ENCODE data around the gene OR4Q3.
"Not testable (repeated sequence)": the region's sequence is repeated elsewhere in the genome, so short reads cannot be mapped to it uniquely, and the experiment has no call there.

The OR4Q3 gene

GRCh38 chr14:19743256-19743655, at the start of gene OR4Q3:
TSS of gene OR4Q3 (plus strand) at chr14:19743571.
- DNase-seq (ENCODE audit: low read depth in 2 of 2) = no peak

- no peak for DNase-seq (ENCODE audit: low read depth in 2 of 2)
Measured at GRCh38 chr14:19729359-19729758, 14.0 kb upstream of the OR4Q3 start.

GRCh38 chr14:19729763-19730162, 13.6 kb upstream of the OR4Q3 start:
- no peak for DNase-seq (ENCODE audit: low read depth in 2 of 2)

GRCh38 chr14:19733893-19734292, 9.5 kb upstream of the OR4Q3 start:
- not testable (repeated sequence) for DNase-seq (ENCODE audit: low read depth in 2 of 2)

GRCh38 chr14:19752316-19752715, 8.9 kb downstream of the OR4Q3 start:
- not testable (repeated sequence) for DNase-seq (ENCODE audit: low read depth in 2 of 2)

- no peak for DNase-seq (ENCODE audit: low read depth in 2 of 2)
Measured at GRCh38 chr14:19754172-19754571, 10.8 kb downstream of the OR4Q3 start.

- DNase-seq (ENCODE audit: low read depth in 2 of 2) = not testable (repeated sequence)
Measured at GRCh38 chr14:19771491-19771890, 28.1 kb downstream of the OR4Q3 start.

- DNase-seq (ENCODE audit: low read depth in 2 of 2) = no peak
Measured at GRCh38 chr14:19771895-19772430, 28.6 kb downstream of the OR4Q3 start.

GRCh38 chr14:19772454-19772853, 29.1 kb downstream of the OR4Q3 start:
- DNase-seq (ENCODE audit: low read depth in 2 of 2) = not testable (repeated sequence)

GRCh38 chr14:19773204-19773603, 29.8 kb downstream of the OR4Q3 start, which contains the start of gene OR4M1:
TSS of gene OR4M1 (plus strand) at chr14:19773504. CDS start at chr14:19780323, 6,819 bp downstream.
- DNase-seq (ENCODE audit: low read depth in 2 of 2) = not testable (repeated sequence)

- no peak for DNase-seq (ENCODE audit: low read depth in 2 of 2)
Measured at GRCh38 chr14:19775587-19775986, 32.2 kb downstream of the OR4Q3 start.

GRCh38 chr14:19785848-19786247, 42.5 kb downstream of the OR4Q3 start:
- DNase-seq (ENCODE audit: low read depth in 2 of 2) = not testable (repeated sequence)

- DNase-seq (ENCODE audit: low read depth in 2 of 2) = not testable (repeated sequence)
Measured at GRCh38 chr14:19787318-19787717, 43.9 kb downstream of the OR4Q3 start.

- DNase-seq (ENCODE audit: low read depth in 2 of 2) = not testable (repeated sequence)
Measured at GRCh38 chr14:19788150-19788549, 44.8 kb downstream of the OR4Q3 start.

GRCh38 chr14:19796520-19797108, 53.2 kb downstream of the OR4Q3 start:
- not testable (repeated sequence) for DNase-seq (ENCODE audit: low read depth in 2 of 2)

Measured in stimulated activated CD4-positive, alpha-beta T cell treated with anti-CD3 and anti-CD28 coated beads, Interleukin-12 subunit alpha, Interleukin-12 subunit beta, amount 100 ng/mL, for 24 hours (primary cell).